HCT116 (cell line): ENCODE results near the gene SLC16A3. TPM values are rescaled to one million over a fixed set of nuclear protein-coding genes. Genes with fewer than 3 reads are reported as not detected.
A peak's percentile ranks its signal among the peaks of the same experiment; 100 is the strongest.

ENCODE experiments used
- ATAC-seq: fragments of 200-7000 bp; cut with Tn5 transposase; 2 replicates; pipeline ENCODE4 v1.9.1; 2020; ENCODE audit warnings: mild to moderate bottlenecking, moderate library complexity
- BruUV-seq: library from RNA; stranded (reverse); fragments of 400-500 nt; replicated peaks from 2 replicates; lab custom pipeline; 2021; lab: Mats Ljungman, UMichigan
- CTCF ChIA-PET: fragments of 300-600 bp; sonication (Branson Sonifier 250); formaldehyde crosslinking; loops from one replicate; lab custom pipeline; 2021; ENCODE audit warnings: antibody characterized with exemption; lab: Charles Lee
- POLR2A ChIA-PET: fragments of 300-600, 350-600 bp; sonication (Branson Sonifier 250); formaldehyde crosslinking; loops from one replicate; lab custom pipeline; 2021; ENCODE audit warnings: antibody characterized with exemption; lab: Charles Lee
- RAD21 ChIA-PET, 2 experiments: fragments of 300-600 bp; sonication (Branson Sonifier 250); formaldehyde crosslinking; loops; one replicate each; lab custom pipeline; 2023; ENCODE audit warnings: low total read pairs in 2 of 2; ENCODE audit not compliant: uncharacterized antibody in 2 of 2, unreplicated experiment in 2 of 2, low non-redundant PET in 1 of 2; lab: Charles Lee
- DNase-seq: peaks from one replicate; pipeline ENCODE4 v3.0.0-alpha.2; 2010; ENCODE audit warnings: low read depth, low spot score
- H2AFZ ChIP-seq: fragments of 200-600 bp; shearing (Covaris generic), sonication (generic); 2 replicates; pipeline ENCODE4 v1.6.1; 2017; ENCODE audit warnings: low read depth, mixed run types, mixed read lengths, antibody characterized with exemption, low read length; ENCODE audit not compliant: poor library complexity, severe bottlenecking
- H3K27ac ChIP-seq: 2 replicates; pipeline ENCODE4 v1.5.1; 2012; ENCODE audit warnings: low read depth, low read length
- H3K27me3 ChIP-seq: fragments of 200-600 bp; sonication (generic); 2 replicates; pipeline ENCODE4 v1.6.1; 2016; ENCODE audit warnings: mixed run types, low read length, mixed read lengths; ENCODE audit not compliant: insufficient read depth
- H3K36me3 ChIP-seq, 2 experiments: fragments of 200-500 bp in 1 of 2; fragments of 200-600 bp in 1 of 2; sonication (Bioruptor generic) in 1 of 2; sonication (generic) in 1 of 2; 2 replicates each; pipeline versions ENCODE4 v1.5.1 to v1.6.1; 2014 to 2016; ENCODE audit warnings: low read length in 2 of 2, inconsistent platforms in 1 of 2, mixed read lengths in 1 of 2, mixed run types in 1 of 2; ENCODE audit not compliant: insufficient read depth in 2 of 2, control insufficient read depth in 1 of 2
- H3K4me1 ChIP-seq, 2 experiments: fragments of 200-600 bp in 1 of 2; sonication (generic) in 1 of 2; 2 replicates each; pipeline versions ENCODE4 v1.5.1 to v1.6.1; 2012 to 2017; ENCODE audit warnings: low read length in 2 of 2, inconsistent platforms in 1 of 2, mild to moderate bottlenecking in 1 of 2, mixed read lengths in 1 of 2, mixed run types in 1 of 2, moderate library complexity in 1 of 2; ENCODE audit not compliant: insufficient read depth in 2 of 2, control insufficient read depth in 1 of 2
- H3K4me2 ChIP-seq: fragments of 200-600 bp; sonication (generic); 2 replicates; pipeline ENCODE4 v1.6.1; 2017; ENCODE audit warnings: mixed run types, low read length, mixed read lengths
- H3K4me3 ChIP-seq, 2 experiments: fragments of 200-600 bp in 1 of 2; sonication (generic) in 1 of 2; replicated peaks in 1 of 2; 2 replicates each; pipeline ENCODE4 v1.5.1; 2011 to 2016; ENCODE audit warnings: low read length in 2 of 2, control low read depth in 1 of 2, low read depth in 1 of 2, mild to moderate bottlenecking in 1 of 2, mixed read lengths in 1 of 2, mixed run types in 1 of 2
- H3K79me2 ChIP-seq: fragments of 200-600 bp; sonication (generic); 2 replicates; pipeline ENCODE4 v1.6.1; 2017; ENCODE audit warnings: mild to moderate bottlenecking, mixed run types, low read length, moderate library complexity, mixed read lengths; ENCODE audit not compliant: insufficient read depth
- H3K9ac ChIP-seq: fragments of 200-600 bp; sonication (generic); 2 replicates; pipeline ENCODE4 v1.6.1; 2016; ENCODE audit warnings: low read length, mixed read lengths
- H3K9me2 ChIP-seq: fragments of 200-600 bp; sonication (generic), shearing (Covaris generic); 2 replicates; pipeline ENCODE4 v1.6.1; 2017; ENCODE audit warnings: mixed run types, mild to moderate bottlenecking, moderate library complexity; ENCODE audit not compliant: insufficient read depth
- H3K9me3 ChIP-seq, 2 experiments: fragments of 200-500 bp in 1 of 2; fragments of 200-600 bp in 1 of 2; sonication (Bioruptor generic) in 1 of 2; sonication (generic) in 1 of 2; 2 replicates each; pipeline ENCODE4 v1.6.1; 2014 to 2017; ENCODE audit warnings: low read length in 2 of 2, mixed read lengths in 2 of 2, inconsistent platforms in 1 of 2, low read depth in 1 of 2, mild to moderate bottlenecking in 1 of 2, mixed run types in 1 of 2, moderate library complexity in 1 of 2; ENCODE audit not compliant: control insufficient read depth in 1 of 2, insufficient read depth in 1 of 2
- H4K20me1 ChIP-seq: fragments of 200-600 bp; sonication (generic), shearing (Covaris generic); 2 replicates; pipeline ENCODE4 v1.6.1; 2017; ENCODE audit warnings: mixed run types, mild to moderate bottlenecking, moderate library complexity; ENCODE audit not compliant: insufficient read depth
- ATF3 ChIP-seq: IDR thresholded peaks from 2 replicates; pipeline ENCODE4 v1.6.1; 2012
- CBX3 ChIP-seq: IDR thresholded peaks from 2 replicates; pipeline ENCODE4 v1.6.1; 2012; ENCODE audit warnings: low read depth
- CEBPB ChIP-seq: IDR thresholded peaks from 2 replicates; pipeline ENCODE4 v1.6.1; 2012; ENCODE audit warnings: low read depth
- EGR1 ChIP-seq: IDR thresholded peaks from 2 replicates; pipeline ENCODE4 v1.6.1; 2012; ENCODE audit warnings: low read depth
- ELF1 ChIP-seq: IDR thresholded peaks from 2 replicates; pipeline ENCODE4 v1.6.1; 2012; ENCODE audit warnings: low read depth, borderline replicate concordance
- JUND ChIP-seq: IDR thresholded peaks from 2 replicates; pipeline ENCODE4 v1.6.1; 2012
- MAX ChIP-seq: IDR thresholded peaks from 2 replicates; pipeline ENCODE4 v1.6.1; 2012
- POLR2A ChIP-seq: IDR thresholded peaks from 2 replicates; pipeline ENCODE4 v1.7.0; 2011; ENCODE audit warnings: borderline replicate concordance; ENCODE audit not compliant: insufficient read depth, insufficient read length; ENCODE audit errors: extremely low read depth
- POLR2AphosphoS5 ChIP-seq: IDR thresholded peaks from 2 replicates; pipeline ENCODE4 v1.6.1; 2011; ENCODE audit warnings: mild to moderate bottlenecking, low read depth, low read length, moderate library complexity
- RAD21 ChIP-seq: IDR thresholded peaks from 2 replicates; pipeline ENCODE4 v1.6.1; 2012; ENCODE audit warnings: low read depth, mild to moderate bottlenecking
- REST ChIP-seq: IDR thresholded peaks from 2 replicates; pipeline ENCODE4 v1.6.1; 2012; ENCODE audit warnings: low read depth
- SIN3A ChIP-seq: IDR thresholded peaks from 2 replicates; pipeline ENCODE4 v1.6.1; 2012; ENCODE audit warnings: low read depth
- SP1 ChIP-seq: IDR thresholded peaks from 2 replicates; pipeline ENCODE4 v1.6.1; 2012; ENCODE audit warnings: low read depth
- SRF ChIP-seq: IDR thresholded peaks from 2 replicates; pipeline ENCODE4 v1.6.1; 2012; ENCODE audit warnings: low read depth
- YY1 ChIP-seq: IDR thresholded peaks from 2 replicates; pipeline ENCODE4 v1.6.1; 2011; ENCODE audit warnings: low read length, low read depth, moderate library complexity, mild to moderate bottlenecking; ENCODE audit not compliant: insufficient replicate concordance; ENCODE audit errors: extremely low read depth
- ZFX ChIP-seq: fragments of 450-650 bp; IDR thresholded peaks from 2 replicates; pipeline ENCODE4 v1.6.1; 2017
- ZNF274 ChIP-seq: fragments of 200-500 bp; sonication (Bioruptor generic); IDR thresholded peaks from 2 replicates; pipeline ENCODE4 v1.6.1; 2014; ENCODE audit warnings: mild to moderate bottlenecking, low read depth, low read length, inconsistent platforms
- intact Hi-C: fragments of 100-400 bp; cut with micrococcal nuclease; formaldehyde crosslinking; loops from 2 replicates; pipeline ENCODE4 v1.10.0; 2022
- total RNA-seq: library from RNA; stranded (reverse); gene quantifications from one replicate; pipeline ENCODE4 v1.2.1, GENCODE V29; 2021; ENCODE audit not compliant: unreplicated experiment

SLC16A3 gene
- total RNA-seq, 1 experiment from 2014 or later, result 445 TPM

GRCh38 chr17:82281076-82281475 lies 52.2 kb downstream of the SLC16A3 start:
- BruUV-seq, result no TSS peak
- Histone ChIP-seq H3K27ac (peak overlapping the region; percentile 59; the same call in 1 of the 2 replicates), H3K9me2 (no peaks in the 10 kb centered on the region), H3K27me3 (no peaks in the 10 kb centered on the region), H3K9me3 (no peaks in the 10 kb centered on the region), H3K4me3 (no peak overlapping the region), H2AFZ (no peak overlapping the region), H3K79me2 (no peaks in the 10 kb centered on the region), H3K4me1 (peaks cover 31 to 44% of the 10 kb centered on the region in 2 experiments), H3K9ac (no peak overlapping the region), H4K20me1 (no peaks in the 10 kb centered on the region), H3K36me3 (no peaks in the 10 kb centered on the region), H3K4me2 (peak overlapping the region; percentile 69)
- TF ChIP-seq SP1 (no peak), SRF (no peak), JUND (no peak), POLR2A (no peak)
- ChIA-PET CTCF (interaction anchor here (0.5 kb wide), 1 partner anchor 27 kb away, joined by 3 read pairs; no protein-coding TSS in a partner anchor), POLR2A (interaction anchor here (1.0 to 4.8 kb wide), 4 partner anchors 11 to 75 kb away, joined by 3 to 35 read pairs (median 3); partner anchors contain the start of gene SLC16A3), RAD21 (no interaction called here)
- intact Hi-C loops, result no loop called here
- no peak for DNase-seq
- no peak for ATAC-seq

- H3K79me2 ChIP-seq, result no peaks in the 10 kb centered on the region
- H3K4me1 ChIP-seq, result peaks cover 31 to 45% of the 10 kb centered on the region in 2 experiments
- H3K27ac ChIP-seq, result peak overlapping the region; percentile 59
- ChIA-PET POLR2A (interaction anchor here (1.0 to 4.8 kb wide), 5 partner anchors 10 to 76 kb away, joined by 3 to 35 read pairs (median 4); no protein-coding TSS in a partner anchor), CTCF (interaction anchor here (0.5 kb wide), 1 partner anchor 27 kb away, joined by 3 read pairs; no protein-coding TSS in a partner anchor), RAD21 (no interaction called here)
- peak overlapping the region in 1 of 2 experiments; percentile 14; a peak in 1 of 4 replicates for H3K4me3 ChIP-seq
- H4K20me1 ChIP-seq, result no peaks in the 10 kb centered on the region
- peak; percentile 83 for ATAC-seq
- H3K9me3 ChIP-seq, result no peaks in the 10 kb centered on the region
- H3K9ac ChIP-seq, result peak overlapping the region; percentile 45
- no TSS peak for BruUV-seq
- peak overlapping the region; percentile 72 for H2AFZ ChIP-seq
- DNase-seq, result peak; percentile 66
- H3K27me3 ChIP-seq, result no peaks in the 10 kb centered on the region
- intact Hi-C loops, result no loop called here
- no peaks in the 10 kb centered on the region for H3K9me2 ChIP-seq
- no peak for TF ChIP-seq POLR2A
- TF ChIP-seq ZFX, result no peak
- TF ChIP-seq SRF, result no peak
- no peak for TF ChIP-seq YY1
- peak; percentile 79 for TF ChIP-seq POLR2AphosphoS5
- no peak for TF ChIP-seq ZNF274
- TF ChIP-seq SP1, result peak; percentile 78
- peak; percentile 96 for TF ChIP-seq EGR1
- no peak for TF ChIP-seq RAD21
- no peak for TF ChIP-seq CEBPB
- no peak for TF ChIP-seq ELF1
- peak; percentile 94 for TF ChIP-seq MAX
- TF ChIP-seq REST, result no peak
- TF ChIP-seq CBX3, result no peak
- no peak for TF ChIP-seq ATF3
- TF ChIP-seq SIN3A, result no peak
- TF ChIP-seq, all 23 proteins: peak for 4
- H3K36me3 ChIP-seq, result no peaks in the 10 kb centered on the region
- H3K4me2 ChIP-seq, result peak overlapping the region; percentile 69
Observed at GRCh38 chr17:82281502-82282238, 52.8 kb downstream of the SLC16A3 start.
